HG03045 (cell line): ENCODE results near the gene TMC1.
"Not testable (repeated sequence)": the region's sequence is repeated elsewhere in the genome, so short reads cannot be mapped to it uniquely, and the experiment has no call there.

Experiments used
- ATAC-seq: cut with Tn5 transposase; IDR thresholded peaks from one replicate; pipeline ENCODE4 v1.9.1; 2021; ENCODE audit warnings: mild to moderate bottlenecking, moderate library complexity; ENCODE audit not compliant: unreplicated experiment

TMC1 gene

DNA sequence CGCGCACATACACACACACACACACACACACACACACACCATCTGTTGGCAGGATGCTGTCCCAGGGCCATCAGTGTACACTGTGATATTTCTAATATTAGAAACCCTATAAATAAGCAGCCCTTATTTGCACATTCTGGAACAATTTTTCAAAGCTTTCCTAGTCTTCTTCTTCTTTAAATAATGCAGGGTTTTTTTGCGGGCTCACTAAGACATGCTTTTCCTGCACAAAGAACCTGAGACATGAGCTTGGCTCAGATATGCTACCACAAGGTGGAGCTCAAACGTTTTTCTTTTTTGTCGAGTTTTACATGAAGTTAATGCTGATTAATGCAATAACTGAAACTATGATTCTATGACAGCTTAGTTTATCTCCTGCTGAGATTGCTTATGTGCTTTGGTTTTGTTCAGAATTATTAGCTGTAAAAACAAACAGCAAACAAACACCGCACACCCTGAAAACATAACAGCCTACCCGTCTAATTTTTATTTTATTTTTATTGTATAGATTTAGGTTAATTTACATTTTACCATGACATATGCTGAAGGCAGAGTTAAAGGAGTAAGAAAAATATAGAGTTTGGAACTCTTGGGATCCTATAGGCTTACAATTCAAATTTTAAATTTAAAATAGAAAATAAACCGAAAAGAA lies 335.7 kb downstream of the TMC1 start:
- no peak for ATAC-seq

DNA sequence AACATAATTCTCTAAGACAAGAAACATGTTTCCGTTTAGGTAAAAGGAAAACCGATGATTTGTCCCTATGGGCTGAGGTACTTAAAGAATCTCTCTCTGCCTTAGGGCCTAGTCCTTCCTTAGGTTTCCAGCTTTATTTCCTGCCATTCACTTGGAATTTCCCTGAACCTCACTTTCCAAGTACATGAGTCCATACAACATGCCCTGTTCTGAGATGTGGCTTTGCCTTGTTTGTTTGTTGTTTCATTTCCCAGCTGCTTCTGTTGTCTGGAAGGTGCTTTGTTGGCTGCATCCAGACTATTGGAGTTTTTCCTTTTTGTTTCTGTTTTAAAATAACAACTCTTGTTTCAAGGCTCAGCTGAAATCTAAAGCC lies 336.2 kb downstream of the TMC1 start:
- no peak for ATAC-seq

DNA sequence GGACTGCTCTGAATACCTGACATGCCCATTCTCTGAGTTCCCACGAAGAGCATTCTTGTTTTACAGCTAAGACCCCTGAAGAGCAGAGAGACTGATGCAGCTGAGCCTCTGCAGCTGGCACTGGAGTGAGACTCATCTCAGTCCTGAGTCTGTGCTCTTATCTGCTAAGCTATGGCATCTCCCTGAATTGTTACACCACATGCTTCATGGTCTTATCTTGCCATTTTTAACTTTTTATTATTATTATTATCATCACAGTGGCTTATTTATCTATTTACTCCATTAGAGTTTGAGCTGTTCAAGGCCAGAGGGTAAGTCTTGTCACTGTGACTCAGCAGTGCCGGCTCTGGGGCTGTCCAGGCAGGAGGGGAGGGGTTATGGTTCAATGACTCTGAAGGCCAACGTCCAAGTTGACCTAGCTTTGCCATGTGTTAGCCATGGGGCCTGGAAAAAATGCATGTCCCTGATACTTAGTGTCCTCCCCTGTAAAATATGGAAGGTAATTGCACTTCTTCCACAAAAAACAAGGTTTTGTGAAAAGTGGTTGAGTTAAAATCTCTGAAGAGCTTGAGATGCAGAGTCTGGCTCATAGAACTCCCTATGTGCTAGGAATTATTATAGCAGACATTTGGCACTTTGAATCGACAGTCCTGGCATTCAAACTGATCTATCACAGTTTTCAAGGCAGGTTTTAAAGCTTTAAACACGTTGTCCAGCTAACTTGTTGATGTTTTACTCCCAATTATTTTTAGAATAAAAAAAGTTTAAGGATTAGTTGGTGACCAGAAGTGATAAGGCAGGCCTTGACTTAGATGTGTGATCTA lies 336.9 kb downstream of the TMC1 start:
- no peak for ATAC-seq

DNA sequence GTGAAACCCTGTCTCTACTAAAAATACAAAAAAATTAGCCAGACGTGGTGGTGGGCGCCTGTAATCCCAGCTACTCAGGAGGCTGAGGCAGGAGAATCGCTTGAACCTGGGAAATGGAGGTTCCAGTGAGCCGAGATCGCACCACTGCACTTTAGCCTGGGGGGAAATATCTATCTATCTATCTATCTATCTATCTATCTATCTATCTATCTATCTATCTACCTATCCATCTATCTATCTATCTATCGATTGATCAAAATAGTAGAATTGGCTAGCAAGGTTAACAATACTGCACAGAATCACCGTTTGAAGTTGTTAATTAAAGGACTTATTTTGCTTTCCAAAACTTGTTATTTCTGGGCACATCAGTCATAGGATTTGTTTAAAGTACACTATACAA lies 341.4 kb downstream of the TMC1 start:
- not testable (repeated sequence) for ATAC-seq

DNA sequence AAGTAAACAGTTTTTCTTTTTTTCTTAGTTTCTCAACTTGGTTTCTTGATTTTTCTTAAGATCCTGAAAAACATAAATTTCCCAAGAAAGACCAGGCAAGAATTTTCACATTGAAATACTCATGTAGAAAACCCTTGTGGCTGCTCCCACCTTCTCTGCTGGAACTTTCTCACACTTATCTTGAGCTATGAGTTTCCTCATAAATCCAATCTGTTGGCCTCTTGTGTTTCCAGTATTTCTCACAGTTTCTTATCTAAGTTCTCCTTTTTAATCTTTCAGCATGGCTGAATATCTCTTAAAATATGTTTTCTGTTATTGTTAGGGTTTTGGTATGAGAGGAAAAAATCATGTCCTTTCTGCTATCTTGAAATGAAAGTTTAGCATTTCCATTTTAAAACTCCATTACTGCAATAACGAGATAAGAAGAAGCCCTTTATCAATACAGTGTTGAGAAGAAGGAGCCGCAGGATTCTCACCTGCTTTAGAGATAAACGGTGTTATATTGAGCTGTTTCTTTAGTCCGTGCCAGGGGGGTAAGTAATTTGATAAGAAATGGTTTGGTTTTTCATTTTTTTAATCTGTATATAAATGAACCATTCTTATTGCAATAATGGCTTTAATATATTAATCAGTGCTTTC lies 342.2 kb downstream of the TMC1 start:
- ATAC-seq, result no peak

DNA sequence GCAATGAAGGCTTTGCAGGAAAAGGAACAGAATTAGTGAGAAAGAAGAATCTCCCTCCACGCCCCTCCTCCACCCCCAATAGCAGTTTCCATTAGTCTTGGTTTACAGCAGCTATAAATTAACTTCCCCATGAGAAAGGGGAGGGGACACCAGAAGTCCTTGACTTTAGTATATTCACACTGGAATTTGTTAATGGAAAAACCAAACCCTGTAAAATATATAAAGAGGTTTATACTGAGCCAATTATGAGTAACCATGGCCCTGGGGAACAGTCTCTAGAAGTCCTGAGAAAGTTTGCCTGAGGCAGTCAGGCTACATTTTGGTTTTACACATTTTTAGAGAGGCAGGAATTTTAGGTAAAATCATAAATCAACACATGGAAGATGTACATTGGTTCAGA lies 342.9 kb downstream of the TMC1 start:
- ATAC-seq, result no peak

DNA sequence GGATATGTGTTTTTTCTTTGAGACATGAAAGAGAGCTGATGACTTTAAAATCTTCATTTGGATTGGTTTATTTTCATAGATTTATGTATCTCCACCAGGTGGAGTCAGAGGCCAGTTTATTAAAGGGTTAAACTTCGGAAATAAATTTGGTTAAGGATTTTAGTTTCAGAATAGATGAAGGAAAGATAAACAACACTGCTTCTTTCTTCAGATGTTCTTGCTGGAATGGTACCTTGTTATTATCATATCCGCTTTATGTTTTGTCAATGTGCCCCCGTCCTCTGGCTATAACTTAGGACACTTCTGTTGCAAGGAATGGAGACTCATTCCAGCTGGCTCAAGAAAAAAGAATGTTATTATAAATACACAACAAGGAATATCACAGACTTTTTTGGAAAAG lies 350.3 kb downstream of the TMC1 start:
- ATAC-seq, result no peak

DNA sequence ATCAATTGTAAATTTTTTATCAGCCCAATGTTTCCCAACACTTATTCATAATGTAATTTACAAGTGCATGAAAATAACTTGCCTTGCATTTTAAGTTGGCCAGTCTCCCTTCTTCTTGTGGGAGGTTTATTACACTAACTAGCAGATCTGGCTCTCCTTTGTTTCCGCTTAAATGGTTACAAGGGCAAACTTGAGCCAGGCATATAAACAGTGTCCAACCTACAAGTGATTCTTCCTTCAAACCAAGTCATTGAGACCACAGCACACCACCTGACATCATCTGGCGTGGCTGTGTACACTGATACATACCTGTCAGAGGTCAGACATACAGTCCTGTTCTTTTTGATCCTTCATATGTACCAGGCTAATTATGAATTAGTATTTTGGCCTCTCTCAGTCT lies 351.3 kb downstream of the TMC1 start:
- ATAC-seq, result no peak

DNA sequence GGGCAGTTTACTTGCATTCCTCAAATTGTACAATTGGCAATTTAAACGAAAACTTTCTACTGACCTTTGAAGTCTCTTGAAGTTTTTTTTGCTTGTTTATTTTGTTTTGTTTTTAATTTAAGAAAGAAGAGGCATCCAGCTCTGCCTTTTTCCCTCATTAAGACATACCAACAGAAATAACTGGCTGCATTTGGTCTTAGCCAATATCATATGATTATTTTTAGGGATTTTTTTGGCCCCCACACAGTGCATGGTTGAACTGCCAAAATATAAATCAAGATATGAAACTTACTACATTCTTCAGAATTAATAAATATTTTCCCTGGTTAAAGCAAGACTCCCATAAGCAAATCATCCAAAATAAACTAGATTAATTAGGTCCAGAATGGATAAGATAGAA lies 352.0 kb downstream of the TMC1 start:
- ATAC-seq, result no peak

DNA sequence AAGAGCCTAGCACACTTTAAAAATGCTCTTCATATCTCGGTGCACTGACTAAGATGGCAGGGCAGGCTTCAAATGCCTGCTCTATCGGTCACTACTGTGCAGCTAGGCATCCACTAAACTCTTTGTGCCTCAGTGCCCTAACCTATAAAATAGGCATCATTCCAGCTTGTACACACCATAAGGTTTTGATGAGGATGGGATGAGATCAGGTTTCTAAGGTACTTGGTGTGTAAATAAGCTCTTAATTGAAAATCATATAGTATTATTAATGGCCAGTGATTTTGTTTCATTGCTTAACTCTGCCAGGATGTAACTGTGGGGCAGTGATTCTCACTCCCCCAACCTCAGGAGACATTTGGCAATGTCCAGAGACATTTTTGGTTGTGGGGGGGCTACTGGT lies 352.9 kb downstream of the TMC1 start:
- no peak for ATAC-seq

DNA sequence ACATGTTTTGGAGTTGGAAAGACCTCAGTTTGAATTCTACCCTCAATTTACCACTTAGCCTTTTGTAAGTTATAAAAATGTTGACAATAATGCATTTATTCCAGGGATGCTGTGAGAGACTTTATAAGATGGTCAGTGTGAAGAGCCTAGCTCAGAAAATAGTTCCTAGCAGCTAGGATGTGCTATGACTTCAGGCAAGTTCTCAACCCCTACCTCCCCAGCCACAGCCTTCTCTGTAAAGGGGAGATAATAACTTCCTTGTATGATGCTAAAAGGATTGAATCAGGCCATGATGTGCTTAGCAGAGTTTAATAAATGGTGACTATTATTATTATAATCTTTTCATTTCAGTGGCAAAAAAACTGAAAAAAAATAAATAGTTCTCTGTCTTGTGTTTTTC lies 353.8 kb downstream of the TMC1 start:
- no peak for ATAC-seq

DNA sequence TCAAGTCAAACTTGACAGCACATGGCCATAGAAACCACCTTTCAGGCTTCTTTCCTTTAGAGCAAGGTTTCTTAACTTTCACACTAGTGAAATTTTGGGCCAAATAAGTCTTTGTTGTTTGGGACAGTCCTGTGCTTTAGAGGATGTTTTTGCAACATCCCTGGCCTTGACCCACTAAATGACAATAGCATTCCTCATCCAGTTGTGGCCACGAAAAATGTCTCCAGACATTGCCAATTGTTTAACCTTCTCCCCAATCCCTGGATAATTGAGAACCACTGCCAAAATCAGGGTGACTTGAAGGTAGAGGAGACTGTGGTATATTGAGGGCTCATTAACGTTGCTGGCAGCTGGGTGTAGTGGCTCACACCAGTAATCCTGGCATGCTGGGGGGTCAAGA lies 359.4 kb downstream of the TMC1 start:
- no peak for ATAC-seq

DNA sequence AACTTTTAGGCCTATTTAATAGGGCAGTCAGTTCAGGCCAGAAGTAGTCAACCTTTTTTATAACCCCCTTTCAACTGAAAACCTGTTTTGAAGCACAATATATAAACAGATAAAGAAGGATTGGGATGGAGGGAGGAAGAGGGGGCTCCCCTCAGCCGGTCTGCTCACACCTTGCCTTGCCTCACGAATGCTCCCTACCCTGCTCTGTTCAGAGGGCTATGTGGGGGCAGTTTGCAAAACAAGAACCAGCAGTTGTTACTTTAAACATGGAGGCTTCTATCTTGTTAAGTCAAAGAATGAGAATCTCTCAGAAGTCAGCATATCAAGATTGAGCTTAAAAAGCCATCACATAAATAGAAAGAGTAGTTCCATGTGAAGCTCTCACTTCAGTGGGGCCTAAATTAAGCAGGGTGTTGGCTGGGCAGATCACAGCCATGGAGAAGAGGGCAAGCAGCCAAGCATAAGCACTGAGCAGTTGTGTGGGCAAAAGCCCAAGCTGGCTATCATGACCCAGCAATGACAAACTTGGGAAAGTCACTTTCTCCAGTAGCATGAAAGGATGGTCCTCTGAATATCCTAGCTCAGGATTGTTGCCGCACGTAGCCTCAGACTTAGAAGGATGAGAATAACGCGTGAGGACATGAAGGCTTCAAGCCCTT lies 360.8 kb downstream of the TMC1 start:
- ATAC-seq, result no peak

DNA sequence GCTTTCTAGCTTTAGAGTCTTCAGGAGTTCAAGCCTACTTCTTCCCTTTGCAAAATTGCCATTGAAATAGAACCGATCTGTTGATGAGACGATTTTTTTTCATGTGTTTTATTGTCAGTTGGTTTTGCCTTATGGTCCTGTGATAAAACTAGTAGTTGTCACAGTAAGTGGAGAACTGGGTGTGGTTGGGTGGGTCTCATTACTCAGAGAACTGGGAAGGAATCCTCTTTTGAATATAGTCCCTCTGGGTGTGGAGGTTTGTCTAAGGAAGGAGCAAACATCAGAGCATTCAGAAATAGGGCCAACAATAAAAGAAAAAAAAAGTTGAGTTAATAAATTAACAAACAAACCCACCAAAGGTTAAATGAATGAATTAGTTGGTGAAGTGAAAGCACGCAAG lies 362.5 kb downstream of the TMC1 start:
- ATAC-seq, result no peak

DNA sequence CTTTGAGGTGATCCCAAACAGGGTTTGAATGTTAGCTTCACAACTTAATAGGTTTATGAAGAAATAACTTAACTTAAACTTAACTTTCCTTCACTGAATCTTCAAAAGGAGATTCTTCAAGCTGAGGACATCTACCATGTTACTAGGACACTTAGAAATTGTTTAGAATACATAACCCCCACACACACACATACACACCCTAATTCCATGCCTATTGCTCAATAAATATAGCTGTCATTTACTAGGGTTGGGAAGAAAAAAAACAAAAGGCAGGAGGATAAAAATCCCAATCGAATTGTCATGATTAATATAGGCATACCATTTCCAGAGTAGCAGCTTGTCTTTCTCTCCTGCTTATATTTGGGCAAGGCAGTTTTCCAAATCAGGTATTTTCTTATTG lies 363.1 kb downstream of the TMC1 start:
- no peak for ATAC-seq
